RPMI7951 (cell line): ENCODE results near the gene LIX1. TPM values are rescaled to one million over a fixed set of nuclear protein-coding genes. Genes with fewer than 3 reads are reported as not detected.

Experiments used
- DNase-seq: peaks from one replicate; pipeline ENCODE4 v3.0.0-alpha.2; 2012; ENCODE audit warnings: low read depth
- total RNA-seq: library from RNA; depleted of rRNA; stranded (reverse); fragments of >200 nt; shearing (Covaris generic); gene quantifications from 2 replicates; pipeline ENCODE4 v1.2.3, GENCODE V29; 2014; rRNA removed

The LIX1 gene
- total RNA-seq, 1 experiment from 2014 or later: not detected

- no peak for DNase-seq
Measured at GRCh38 chr5:97074859-97075489, 67.4 kb downstream of the LIX1 start.

DNA sequence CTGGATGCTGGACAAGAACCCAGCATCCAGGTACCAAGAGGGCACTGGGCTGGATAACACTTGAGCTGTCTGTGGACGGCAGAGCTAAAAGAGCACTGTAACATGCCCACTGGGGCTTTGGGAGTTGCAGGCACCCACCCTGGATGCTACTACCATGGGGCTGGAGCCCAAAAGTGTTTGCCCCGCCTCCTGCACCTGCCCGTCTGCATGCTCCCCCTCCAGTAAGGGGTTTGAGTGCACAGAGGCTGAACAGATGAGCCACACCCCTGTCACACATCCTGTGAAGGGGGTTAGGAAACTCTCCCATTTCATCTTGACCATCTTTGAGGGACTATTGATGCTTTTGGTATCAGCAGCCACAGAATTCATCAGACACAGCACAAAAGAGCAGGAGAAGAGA lies 69.0 kb downstream of the LIX1 start:
- DNase-seq: no peak

DNA sequence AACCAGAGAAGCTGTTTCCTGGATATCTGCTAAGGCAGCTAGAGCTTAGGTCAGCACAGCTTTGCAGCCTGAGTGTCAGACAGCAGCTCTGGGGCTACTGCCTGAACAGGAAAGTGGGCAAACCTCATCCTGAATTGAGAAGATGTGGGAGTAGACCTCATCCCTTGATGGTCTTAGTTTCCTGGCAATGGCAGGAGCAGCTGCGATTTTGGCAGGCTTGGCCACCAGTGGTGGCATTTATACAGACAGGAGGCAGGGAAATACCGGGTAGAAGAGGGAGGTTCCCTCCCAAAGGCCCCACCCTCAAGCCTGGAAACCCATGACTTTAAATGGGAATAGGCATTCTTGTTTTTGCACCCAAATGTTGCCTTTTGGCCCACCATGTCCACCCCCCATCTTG lies 69.7 kb downstream of the LIX1 start:
- no peak for DNase-seq

DNA sequence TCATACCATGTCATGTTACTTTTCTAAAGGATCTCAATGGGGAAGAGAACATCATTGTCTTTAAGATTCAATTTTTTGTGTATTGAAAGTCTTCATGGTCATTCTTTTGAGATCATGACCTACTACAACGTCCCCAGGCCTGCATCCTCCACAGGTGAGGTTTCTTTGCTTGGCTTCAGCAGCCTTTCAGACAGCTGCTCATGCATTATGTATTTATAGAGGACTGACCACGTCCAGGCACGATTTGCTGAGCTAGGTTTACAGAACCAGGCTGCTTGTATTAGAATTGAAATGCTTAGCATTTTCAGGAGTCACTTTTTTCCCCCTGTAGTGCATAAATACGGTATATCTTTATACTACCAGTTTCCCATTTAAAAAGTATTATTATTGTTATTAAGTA lies 70.4 kb downstream of the LIX1 start:
- no peak for DNase-seq

DNA sequence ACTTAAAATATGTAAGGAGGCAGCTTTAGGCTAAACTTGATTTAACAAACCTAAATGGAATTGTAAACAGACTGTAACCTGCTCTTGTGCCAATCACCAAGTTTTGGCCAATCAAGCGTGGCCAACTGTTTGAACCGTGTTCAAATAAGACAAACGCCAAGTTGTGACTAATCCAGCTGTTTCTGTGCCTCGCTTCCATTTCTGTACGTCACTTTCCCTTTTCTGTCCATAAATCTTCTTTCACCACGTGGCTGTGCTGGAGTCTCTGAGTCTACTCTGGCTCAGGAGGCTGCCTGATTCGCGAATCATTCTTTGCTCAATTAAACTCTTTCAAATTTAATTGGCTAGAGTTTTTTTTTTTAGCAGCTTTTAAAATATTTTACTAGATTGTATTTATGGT lies 71.3 kb downstream of the LIX1 start:
- DNase-seq: peak; percentile 57

DNA sequence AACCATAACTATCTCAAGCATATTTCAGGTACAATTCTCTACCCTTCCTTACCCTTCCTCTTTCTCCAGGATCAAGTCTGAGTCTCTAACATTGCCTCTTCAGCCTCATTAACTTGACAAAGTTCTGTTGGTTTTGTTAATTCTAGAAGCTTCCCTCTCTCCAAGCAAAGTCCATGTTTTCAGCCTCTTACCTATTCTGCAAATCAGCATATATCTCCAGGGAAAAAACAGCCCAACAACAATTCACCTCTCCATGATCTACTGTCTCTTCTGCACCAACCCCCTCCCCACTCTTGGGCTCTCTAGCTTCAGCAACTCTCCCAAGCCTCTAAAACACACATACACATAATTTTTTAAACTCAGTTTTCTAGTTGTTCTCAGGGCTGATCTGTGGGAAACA lies 72.2 kb downstream of the LIX1 start:
- DNase-seq: no peak

- no peak for DNase-seq
Measured at GRCh38 chr5:97067296-97067850, 75.0 kb downstream of the LIX1 start.

- no peak for DNase-seq
Measured at GRCh38 chr5:97065475-97065874, 76.9 kb downstream of the LIX1 start.

GRCh38 chr5:97063251-97063650 lies 79.2 kb downstream of the LIX1 start:
- DNase-seq: no peak

- no peak for DNase-seq
Measured at GRCh38 chr5:97062046-97062445, 80.4 kb downstream of the LIX1 start.

DNA sequence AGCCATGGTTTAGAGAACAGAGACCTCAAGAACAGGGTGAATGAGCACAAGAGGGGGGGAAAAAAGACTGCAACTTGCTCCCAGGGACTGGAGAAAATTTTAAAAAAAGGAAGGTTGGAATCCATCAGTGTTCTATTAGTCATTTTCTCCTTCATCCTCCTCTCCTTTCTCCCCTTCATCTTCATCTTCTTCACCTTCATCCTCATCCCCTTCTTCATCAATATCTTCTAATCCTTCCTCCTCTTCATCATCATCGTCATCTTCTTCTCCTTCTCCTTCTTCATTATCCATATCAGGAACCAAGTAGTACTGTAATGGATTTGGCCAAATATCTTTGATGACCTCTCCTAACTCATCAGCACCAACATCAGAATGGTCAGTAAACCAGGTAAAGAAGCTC lies 86.1 kb downstream of the LIX1 start:
- DNase-seq: no peak

DNA sequence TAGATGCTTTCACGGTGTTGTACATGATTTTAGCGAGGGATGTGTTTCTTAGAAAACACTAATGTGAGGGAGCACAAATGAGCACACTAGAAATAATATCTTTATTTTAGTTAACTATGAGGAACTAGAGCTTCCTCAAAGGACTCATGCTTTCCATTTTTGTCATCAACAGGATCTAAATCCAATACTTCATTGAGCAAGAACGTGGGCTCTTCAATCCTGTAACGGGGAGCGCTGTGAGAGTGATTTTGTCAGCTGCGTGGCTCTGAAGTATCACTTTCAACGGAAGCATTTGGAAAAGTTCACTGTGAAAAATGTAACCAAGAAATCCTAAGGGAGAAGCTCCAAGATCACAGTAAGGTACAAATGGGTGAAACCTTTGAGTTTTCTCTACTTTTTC lies 93.2 kb downstream of the LIX1 start:
- DNase-seq: no peak

- DNase-seq: no peak
Measured at GRCh38 chr5:97047076-97047475, 95.3 kb downstream of the LIX1 start.

DNA sequence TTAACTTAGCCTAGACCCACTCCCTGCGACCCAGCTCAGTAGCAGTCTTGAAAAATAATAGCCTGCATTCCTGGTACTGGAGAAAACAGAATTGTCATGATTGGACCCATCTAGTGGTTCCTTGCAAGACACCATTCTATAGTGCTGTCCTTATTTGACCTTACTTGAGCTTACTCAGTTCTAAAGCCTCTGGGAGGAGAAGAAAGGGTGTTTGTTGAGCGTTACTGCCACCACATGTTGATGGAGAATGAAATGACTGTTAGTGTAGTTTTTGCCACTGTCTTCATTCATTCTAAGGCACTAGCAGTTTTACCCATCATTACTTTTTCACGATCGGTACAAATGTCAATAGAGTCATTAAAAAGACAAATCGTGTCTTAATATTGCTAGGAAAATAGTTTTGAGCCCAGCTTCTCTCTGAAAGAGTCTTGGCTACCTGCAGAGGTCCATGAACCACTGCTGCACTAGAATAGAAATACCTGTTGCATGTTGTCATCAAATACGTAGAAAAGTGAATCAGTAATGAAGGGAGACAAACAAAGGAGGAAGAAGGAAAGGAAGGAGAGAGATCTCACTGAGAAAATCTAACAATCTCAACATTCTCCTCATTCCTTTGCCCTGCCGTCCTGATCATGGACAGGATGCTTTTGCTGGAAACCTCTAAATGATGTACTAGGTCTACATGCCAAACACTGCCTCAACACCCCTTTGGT lies 96.0 kb downstream of the LIX1 start:
- DNase-seq: peak; percentile 58

DNA sequence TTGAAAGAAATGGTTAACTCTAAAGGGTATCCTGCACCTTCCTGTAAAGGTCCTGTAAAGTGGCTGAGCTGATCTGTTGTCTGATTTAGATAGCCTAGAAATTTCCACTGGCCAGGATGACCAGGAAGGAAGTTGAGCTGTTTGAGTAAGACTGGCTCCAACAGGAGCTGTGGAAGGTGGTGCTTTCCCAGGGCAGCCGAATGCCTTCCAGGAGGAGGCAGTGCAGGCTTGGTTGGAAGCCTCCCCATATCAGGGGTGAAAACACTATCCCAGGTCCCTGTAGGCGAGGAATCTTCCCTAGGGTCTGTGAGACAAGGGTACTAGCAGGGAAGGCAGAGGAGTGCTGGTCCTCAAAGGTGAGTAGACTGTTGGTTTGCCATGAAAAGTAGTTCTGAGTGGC lies 98.4 kb downstream of the LIX1 start:
- peak; percentile 35 for DNase-seq

DNA sequence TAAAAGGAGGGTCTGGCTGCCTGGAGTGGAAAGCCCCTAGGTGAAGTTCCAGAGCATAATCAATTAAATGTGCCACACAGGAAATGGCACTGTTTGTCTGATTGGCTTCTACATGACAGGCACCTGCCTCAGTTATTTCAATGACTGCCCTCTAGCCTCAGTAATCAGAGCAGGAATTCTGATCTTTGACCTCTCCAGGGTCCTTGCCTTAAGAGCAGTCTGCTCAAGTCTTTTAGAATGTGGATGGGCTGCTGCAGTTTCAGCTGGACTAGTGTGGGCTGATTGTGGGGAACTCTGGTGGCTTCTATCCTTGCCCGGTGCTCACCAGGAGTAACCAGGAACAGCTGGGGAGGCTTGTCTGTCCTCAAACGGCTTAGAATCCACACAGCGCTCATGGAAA lies 98.9 kb downstream of the LIX1 start:
- no peak for DNase-seq

- no peak for DNase-seq
Measured at GRCh38 chr5:97042996-97043395, 99.4 kb downstream of the LIX1 start.

Other genes with a start within 250 kb of the LIX1 start
- gene LNPEP, start 206.5 kb downstream of the LIX1 start, total RNA-seq: 17.3 and 22.3 TPM in 2 replicates
- gene RIOK2, start 40.6 kb upstream of the LIX1 start, total RNA-seq: 19.0 and 28.5 TPM in 2 replicates